ENCODE measurements around the gene TMIE. TPM values are rescaled to one million over a fixed set of nuclear protein-coding genes. Genes with fewer than 3 reads are reported as not detected.

Gene TMIE
- total and polyA plus RNA-seq, 2 of the 13 experiments (the other 11 are each of a cell fraction or from before 2014, with no cell fraction given): not detected

DNA sequence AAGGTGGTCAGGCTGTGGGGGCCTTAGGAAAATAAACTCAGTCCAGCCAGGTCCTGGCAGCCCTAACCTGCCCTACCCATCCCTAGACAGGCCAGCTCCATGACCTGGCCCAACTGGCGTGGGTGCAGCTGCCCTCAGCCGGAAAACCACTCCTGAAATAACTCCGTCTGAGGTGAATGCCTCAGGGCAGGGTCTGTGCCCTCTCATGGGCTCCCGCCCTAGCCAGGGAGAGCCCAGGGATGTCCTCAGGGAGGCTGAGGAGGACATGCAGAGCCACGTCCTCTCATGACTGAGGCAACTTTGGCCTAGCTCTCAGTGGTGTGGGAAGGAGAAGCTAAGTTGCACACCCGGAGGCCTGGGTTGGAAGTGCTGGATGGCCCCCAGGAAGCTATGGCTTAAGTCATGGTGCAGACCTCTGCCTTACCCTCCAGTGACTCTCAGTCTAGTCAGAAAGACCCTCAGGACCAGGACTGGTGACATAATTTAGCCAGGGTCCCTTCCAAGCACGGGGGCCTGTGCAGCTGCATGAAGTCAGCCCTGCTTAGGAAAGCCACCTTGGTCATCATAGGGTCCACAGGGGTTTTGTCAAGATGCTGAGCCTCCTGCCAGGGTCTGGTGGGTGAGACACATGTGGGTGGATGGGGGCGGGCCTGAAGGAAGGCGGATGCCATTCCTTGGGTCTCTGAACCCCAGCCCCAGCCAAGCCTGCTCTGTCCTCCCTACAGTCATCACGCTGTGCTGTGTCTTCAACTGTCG is 7.4 kb downstream of the TMIE start:
- in situ Hi-C loops (cut with HindIII; ENCODE audit: extremely low pct_ligation_motif_present, low pct_unique_long_range_greater_than_20kb): no loop called here

DNA sequence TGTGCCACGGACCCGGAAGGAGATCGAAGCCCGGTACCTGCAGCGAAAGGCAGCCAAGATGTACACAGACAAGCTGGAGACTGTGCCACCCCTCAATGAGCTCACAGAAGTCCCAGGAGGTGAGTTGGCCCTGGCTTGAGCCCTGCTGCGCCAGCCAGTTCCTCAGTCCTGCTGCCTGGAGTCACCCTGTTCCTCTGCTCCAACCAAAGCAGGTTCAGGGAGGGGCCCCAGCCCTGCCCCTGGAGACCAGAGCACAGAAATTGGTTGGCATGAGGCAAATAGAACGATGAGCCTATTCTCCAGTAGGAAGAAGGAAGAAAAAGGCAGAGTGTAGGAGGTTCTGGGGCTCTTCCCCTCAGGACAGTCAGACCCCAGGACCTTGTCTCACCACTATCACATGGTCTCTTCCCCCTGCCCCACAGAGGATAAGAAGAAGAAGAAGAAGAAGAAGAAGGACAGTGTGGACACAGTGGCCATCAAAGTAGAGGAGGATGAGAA is 8.0 kb downstream of the TMIE start:
- H3K4me3 ChIP-seq (replicated peaks in 1 of 3; ENCODE audit: insufficient read depth in 1 of 3, low read depth in 2 of 3, low read length in 3 of 3): no peak overlapping the region
- in situ Hi-C loops (cut with HindIII; ENCODE audit: extremely low pct_ligation_motif_present, low pct_unique_long_range_greater_than_20kb) (no loop called here), intact Hi-C loops (cut with micrococcal nuclease; ENCODE audit: unreplicated experiment) (no loop called here)
- ChIA-PET POLR2A (no interaction called here), CTCF (ENCODE audit: low intra/inter-chr PET ratio, low total read pairs) (no interaction called here)
- H3K79me2 ChIP-seq (ENCODE audit: insufficient read depth, low read length): no peaks in the 10 kb centered on the region
- H3K4me2 ChIP-seq (ENCODE audit: low read depth, low read length): no peak overlapping the region
- no peaks in the 10 kb centered on the region for H4K20me1 ChIP-seq (ENCODE audit: insufficient read depth, low read length)
- no peak for DNase-seq (ENCODE audit: low spot score)
- no peak overlapping the region for H2AFZ ChIP-seq (ENCODE audit: low read length)
- peaks cover 11% of the 10 kb centered on the region for H3K4me1 ChIP-seq (ENCODE audit: insufficient read depth, low read length)
- ATAC-seq: no peak
- no peak overlapping the region for H3K27ac ChIP-seq (ENCODE audit: extremely low read length, insufficient read depth, low read length)
- no peaks in the 10 kb centered on the region for H3K9me3 ChIP-seq (ENCODE audit: low read length)
- 50% methylated on average over 2 of the region's 7 CpGs for WGBS (ENCODE audit: low lambda C conversion rate)
- BruUV-seq (replicated peaks): no TSS peak
- H3K9ac ChIP-seq (ENCODE audit: insufficient read depth, low read depth, low read length): no peak overlapping the region
- no peaks in the 10 kb centered on the region for H3K36me3 ChIP-seq (replicated peaks in 1 of 2; ENCODE audit: control insufficient read depth in 1 of 2, insufficient read depth in 2 of 2, low read length in 2 of 2)
- peaks cover 2 to 15% of the 10 kb centered on the region in 2 experiments; a peak in 3 of 5 replicates for H3K27me3 ChIP-seq (ENCODE audit: control insufficient read depth in 1 of 2, insufficient read depth in 2 of 2, low read length in 2 of 2)
- no peak for FAIRE-seq
- TF ChIP-seq, protein P1, sequence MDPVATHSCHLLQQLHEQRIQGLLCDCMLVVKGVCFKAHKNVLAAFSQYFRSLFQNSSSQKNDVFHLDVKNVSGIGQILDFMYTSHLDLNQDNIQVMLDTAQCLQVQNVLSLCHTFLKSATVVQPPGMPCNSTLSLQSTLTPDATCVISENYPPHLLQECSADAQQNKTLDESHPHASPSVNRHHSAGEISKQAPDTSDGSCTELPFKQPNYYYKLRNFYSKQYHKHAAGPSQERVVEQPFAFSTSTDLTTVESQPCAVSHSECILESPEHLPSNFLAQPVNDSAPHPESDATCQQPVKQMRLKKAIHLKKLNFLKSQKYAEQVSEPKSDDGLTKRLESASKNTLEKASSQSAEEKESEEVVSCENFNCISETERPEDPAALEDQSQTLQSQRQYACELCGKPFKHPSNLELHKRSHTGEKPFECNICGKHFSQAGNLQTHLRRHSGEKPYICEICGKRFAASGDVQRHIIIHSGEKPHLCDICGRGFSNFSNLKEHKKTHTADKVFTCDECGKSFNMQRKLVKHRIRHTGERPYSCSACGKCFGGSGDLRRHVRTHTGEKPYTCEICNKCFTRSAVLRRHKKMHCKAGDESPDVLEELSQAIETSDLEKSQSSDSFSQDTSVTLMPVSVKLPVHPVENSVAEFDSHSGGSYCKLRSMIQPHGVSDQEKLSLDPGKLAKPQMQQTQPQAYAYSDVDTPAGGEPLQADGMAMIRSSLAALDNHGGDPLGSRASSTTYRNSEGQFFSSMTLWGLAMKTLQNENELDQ (CRISPR knock-in tag; IDR thresholded peaks at IDR 0.05; ENCODE audit: borderline replicate concordance): no peak
- TF ChIP-seq ZNF260 (CRISPR knock-in tag; IDR thresholded peaks at IDR 0.05; ENCODE audit: borderline replicate concordance, low read depth) (no peak), ZNF572 (CRISPR knock-in tag; IDR thresholded peaks at IDR 0.05) (no peak), SAFB2 (CRISPR knock-in tag; IDR thresholded peaks at IDR 0.05; ENCODE audit: borderline replicate concordance, low read depth) (no peak), KDM1A (CRISPR knock-in tag; IDR thresholded peaks at IDR 0.05) (no peak), TBX3 (IDR thresholded peaks at IDR 0.05; ENCODE audit: borderline replicate concordance) (no peak), ZNF446 (CRISPR knock-in tag; IDR thresholded peaks at IDR 0.05) (no peak), STAG1 (CRISPR knock-in tag; IDR thresholded peaks at IDR 0.05) (no peak), ZNF468 (CRISPR knock-in tag; IDR thresholded peaks at IDR 0.05) (no peak)

More for the DNA sequence above, 7.4 kb downstream of the TMIE start:
- no TSS peak for BruUV-seq (replicated peaks)
- ChIA-PET CTCF (ENCODE audit: low intra/inter-chr PET ratio, low total read pairs) (no interaction called here), POLR2A (no interaction called here)
- DNase-seq (ENCODE audit: low spot score): no peak
- H3K4me3 ChIP-seq (replicated peaks in 1 of 3; ENCODE audit: insufficient read depth in 1 of 3, low read depth in 2 of 3, low read length in 3 of 3): no peak overlapping the region
- no peak overlapping the region for H3K9ac ChIP-seq (ENCODE audit: insufficient read depth, low read depth, low read length)
- H2AFZ ChIP-seq (ENCODE audit: low read length): no peak overlapping the region
- no peak overlapping the region for H3K4me2 ChIP-seq (ENCODE audit: low read depth, low read length)
- no peak overlapping the region for H3K27ac ChIP-seq (ENCODE audit: extremely low read length, insufficient read depth, low read length)
- no peak for TF ChIP-seq GTF3A (CRISPR knock-in tag; conservative IDR thresholded peaks at IDR 0.05)
- no peak for TF ChIP-seq ZMYM4 (CRISPR knock-in tag; IDR thresholded peaks at IDR 0.05)
- TF ChIP-seq MED13 (CRISPR knock-in tag; IDR thresholded peaks at IDR 0.05): no peak
- TF ChIP-seq, protein P2, sequence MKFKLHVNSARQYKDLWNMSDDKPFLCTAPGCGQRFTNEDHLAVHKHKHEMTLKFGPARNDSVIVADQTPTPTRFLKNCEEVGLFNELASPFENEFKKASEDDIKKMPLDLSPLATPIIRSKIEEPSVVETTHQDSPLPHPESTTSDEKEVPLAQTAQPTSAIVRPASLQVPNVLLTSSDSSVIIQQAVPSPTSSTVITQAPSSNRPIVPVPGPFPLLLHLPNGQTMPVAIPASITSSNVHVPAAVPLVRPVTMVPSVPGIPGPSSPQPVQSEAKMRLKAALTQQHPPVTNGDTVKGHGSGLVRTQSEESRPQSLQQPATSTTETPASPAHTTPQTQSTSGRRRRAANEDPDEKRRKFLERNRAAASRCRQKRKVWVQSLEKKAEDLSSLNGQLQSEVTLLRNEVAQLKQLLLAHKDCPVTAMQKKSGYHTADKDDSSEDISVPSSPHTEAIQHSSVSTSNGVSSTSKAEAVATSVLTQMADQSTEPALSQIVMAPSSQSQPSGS (CRISPR knock-in tag; IDR thresholded peaks at IDR 0.05): no peak
- no peaks in the 10 kb centered on the region for H4K20me1 ChIP-seq (ENCODE audit: insufficient read depth, low read length)
- H3K27me3 ChIP-seq (ENCODE audit: control insufficient read depth in 1 of 2, insufficient read depth in 2 of 2, low read length in 2 of 2): peaks cover 1 to 15% of the 10 kb centered on the region in 2 experiments; a peak in 3 of 5 replicates
- WGBS (ENCODE audit: low lambda C conversion rate): 3% methylated on average over 5 of the region's 11 CpGs
- peaks cover 11% of the 10 kb centered on the region for H3K4me1 ChIP-seq (ENCODE audit: insufficient read depth, low read length)
- no peak for FAIRE-seq
- no peak for ATAC-seq
- intact Hi-C loops (cut with micrococcal nuclease; ENCODE audit: unreplicated experiment): no loop called here
- H3K36me3 ChIP-seq (replicated peaks in 1 of 2; ENCODE audit: control insufficient read depth in 1 of 2, insufficient read depth in 2 of 2, low read length in 2 of 2): no peaks in the 10 kb centered on the region
- H3K9me3 ChIP-seq (ENCODE audit: low read length): no peaks in the 10 kb centered on the region
- H3K79me2 ChIP-seq (ENCODE audit: insufficient read depth, low read length): no peaks in the 10 kb centered on the region
